Raji (cell line): ENCODE measurements around the gene PPFIA2.

ENCODE experiments used
- POLR2A ChIP-seq: IDR thresholded peaks from 2 replicates; pipeline ENCODE4 v1.6.1; 2011; ENCODE audit warnings: low read depth, low read length, control low read depth; ENCODE audit not compliant: insufficient read depth

PPFIA2 gene

GRCh38 chr12:81249976-81250375, 509.2 kb downstream of the PPFIA2 start:
- TF ChIP-seq POLR2A = no peak

GRCh38 chr12:81245907-81246570, 513.1 kb downstream of the PPFIA2 start:
- no peak for TF ChIP-seq POLR2A

GRCh38 chr12:81245458-81245857, 513.7 kb downstream of the PPFIA2 start:
- no peak for TF ChIP-seq POLR2A

- TF ChIP-seq POLR2A = no peak
These were observed 527.4 kb downstream of the PPFIA2 start for GRCh38 chr12:81231574-81232368.

- no peak for TF ChIP-seq POLR2A
These were observed 529.4 kb downstream of the PPFIA2 start for GRCh38 chr12:81229759-81230158.

GRCh38 chr12:81224626-81225025, 534.5 kb downstream of the PPFIA2 start:
- no peak for TF ChIP-seq POLR2A

- no peak for TF ChIP-seq POLR2A
These were observed 536.1 kb downstream of the PPFIA2 start for GRCh38 chr12:81222846-81223592.

- TF ChIP-seq POLR2A = no peak
These were observed 537.5 kb downstream of the PPFIA2 start for GRCh38 chr12:81221681-81222080.

- no peak for TF ChIP-seq POLR2A
These were observed 542.4 kb downstream of the PPFIA2 start for GRCh38 chr12:81216739-81217138.

- no peak for TF ChIP-seq POLR2A
These were observed 546.0 kb downstream of the PPFIA2 start for GRCh38 chr12:81212996-81213696.

GRCh38 chr12:81211306-81211705, 547.8 kb downstream of the PPFIA2 start:
- no peak for TF ChIP-seq POLR2A

- TF ChIP-seq POLR2A = no peak
These were observed 550.1 kb downstream of the PPFIA2 start for GRCh38 chr12:81209012-81209411.

- no peak for TF ChIP-seq POLR2A
These were observed 550.8 kb downstream of the PPFIA2 start for GRCh38 chr12:81208187-81208911.
